Activated gamma-delta T cell (primary cell): Measurements from ENCODE around the gene SPACDR.

Source experiments
- DNase-seq: peaks from one replicate; lab custom pipeline; 2025; lab: John Stamatoyannopoulos, UW

Gene SPACDR

GRCh38 chr7:100413346-100413745, 50.7 kb downstream of the SPACDR start:
- DNase-seq, result no peak

DNA sequence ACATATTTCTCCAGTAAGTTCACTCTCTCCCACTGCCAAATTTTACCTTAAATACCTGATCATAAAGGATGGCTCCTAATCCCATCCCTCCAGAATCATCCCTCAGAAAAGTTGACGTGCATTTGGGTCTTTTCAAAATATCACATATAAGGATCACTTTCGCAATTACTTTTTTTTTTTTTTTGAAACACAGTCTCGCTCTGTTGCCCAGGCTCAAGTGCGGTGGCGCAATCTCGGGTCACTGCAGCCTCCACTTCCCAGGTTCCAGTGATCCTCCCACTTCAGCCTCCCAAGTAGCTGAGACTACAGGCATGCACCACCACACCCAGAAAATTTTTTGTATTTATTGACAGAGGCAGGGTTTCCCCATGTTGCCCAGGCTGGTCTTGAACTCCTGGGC, 53.0 kb downstream of the SPACDR start:
- no peak for DNase-seq

DNA sequence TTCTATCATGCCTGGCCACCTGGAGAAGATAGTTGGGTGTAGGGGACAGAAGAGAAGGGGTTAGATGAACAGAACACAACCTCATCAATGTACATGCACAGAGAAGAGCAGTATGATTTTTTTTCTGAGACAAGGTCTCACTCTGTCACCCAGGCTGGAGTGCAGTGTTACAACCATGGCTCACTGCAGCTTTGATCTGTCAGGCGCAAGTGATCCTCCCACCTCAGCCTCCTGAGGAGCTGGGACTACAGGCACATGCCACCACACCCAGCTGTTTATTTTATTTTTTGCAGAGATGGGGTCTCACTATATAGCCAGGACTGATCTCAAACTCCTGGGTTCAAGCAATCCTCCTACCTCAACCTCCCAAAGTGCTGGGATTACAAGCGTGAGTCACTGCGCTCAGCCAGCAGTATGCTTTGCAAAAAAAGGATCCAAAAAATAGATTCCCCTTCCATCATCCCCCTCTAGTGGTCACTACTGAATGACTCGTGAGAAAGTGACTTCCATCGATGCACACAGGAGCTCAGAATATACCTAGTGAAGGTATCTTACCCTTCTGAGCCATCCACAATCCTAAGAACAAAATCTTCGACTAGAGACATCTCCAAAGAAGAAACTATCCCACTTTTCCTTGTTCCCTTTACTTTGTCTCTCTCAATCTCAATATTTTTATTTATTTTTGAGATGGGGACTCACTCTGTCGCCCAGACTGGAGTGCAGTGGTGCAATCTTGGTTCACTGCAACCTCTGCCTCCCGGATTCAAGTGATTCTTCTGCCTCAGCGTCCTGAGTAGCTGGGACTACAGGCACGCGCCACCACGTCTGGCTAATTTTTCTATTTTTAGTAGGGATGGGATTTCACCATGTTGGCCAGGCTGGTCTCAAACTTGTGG, 56.5 kb downstream of the SPACDR start:
- no peak for DNase-seq

DNA sequence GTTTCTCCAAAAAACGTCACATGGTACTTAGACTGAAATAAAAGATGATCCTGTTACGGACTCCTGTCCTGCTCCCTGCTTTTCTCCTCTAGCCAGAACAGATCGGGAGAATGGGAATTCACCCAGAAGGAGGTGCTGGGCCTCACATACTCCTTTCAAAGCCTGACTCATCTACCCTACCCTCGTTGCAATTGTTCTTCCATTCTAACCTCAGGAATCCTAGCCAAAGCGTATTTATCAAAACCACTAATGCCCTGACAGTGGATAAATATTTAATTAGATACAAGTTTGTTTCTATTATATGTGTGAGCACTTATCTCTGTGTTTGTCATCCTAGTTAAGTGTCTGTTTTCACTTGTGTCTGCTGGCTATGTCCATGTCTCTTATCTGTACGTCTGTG, 57.3 kb downstream of the SPACDR start:
- DNase-seq, result no peak
